ENCODE measurements around the gene TRIM67. TPM values are rescaled to one million over a fixed set of nuclear protein-coding genes. Genes with fewer than 3 reads are reported as not detected.

Gene TRIM67
- total RNA-seq, 1 donor from 2014 or later = not detected

- DNase-seq = no peak
- TF ChIP-seq CTCF (IDR thresholded peaks at IDR 0.05) = no peak
- H3K4me1 ChIP-seq = no peaks in the 10 kb centered on the region
- no peaks in the 10 kb centered on the region for H3K36me3 ChIP-seq
- H3K27ac ChIP-seq = no peak overlapping the region
- ATAC-seq = peak in 1 of 2 donors; percentile 7
- no peaks in the 10 kb centered on the region for H3K9me3 ChIP-seq
- intact Hi-C loops (cut with DNase I) = no loop called here
- H3K27me3 ChIP-seq (ENCODE audit: low read depth) = no peaks in the 10 kb centered on the region
- H3K4me3 ChIP-seq = no peak overlapping the region
Observed at GRCh38 chr1:231172411-231172810, 10.6 kb downstream of the TRIM67 start.

DNA sequence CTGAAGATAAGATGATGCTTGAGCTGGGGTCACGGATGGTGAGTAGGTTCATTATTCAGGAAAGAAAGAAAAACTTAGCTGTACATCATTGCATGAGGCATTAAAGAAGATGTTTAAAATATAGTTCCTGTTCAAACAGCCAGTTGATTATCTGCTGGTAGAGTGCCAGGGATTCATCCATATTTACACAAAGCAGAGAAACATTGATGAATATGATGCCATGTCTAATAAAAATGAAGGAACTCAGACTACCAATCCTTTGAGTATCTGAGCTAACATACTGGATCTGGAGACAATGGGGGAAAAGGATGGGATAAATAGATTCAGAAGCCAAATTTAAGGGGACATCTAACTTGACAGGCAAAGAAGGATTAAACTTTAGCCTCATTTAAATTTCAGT, 14.6 kb downstream of the TRIM67 start:
- TF ChIP-seq CTCF (IDR thresholded peaks at IDR 0.05) = no peak
- Histone ChIP-seq H3K4me1 (no peaks in the 10 kb centered on the region), H3K9me3 (no peaks in the 10 kb centered on the region), H3K36me3 (no peaks in the 10 kb centered on the region), H3K27me3 (ENCODE audit: low read depth) (peaks cover 4% of the 10 kb centered on the region), H3K27ac (no peak overlapping the region), H3K4me3 (no peak overlapping the region)
- DNase-seq (no peak), ATAC-seq (no peak)
- intact Hi-C loops (cut with DNase I) = no loop called here

DNA sequence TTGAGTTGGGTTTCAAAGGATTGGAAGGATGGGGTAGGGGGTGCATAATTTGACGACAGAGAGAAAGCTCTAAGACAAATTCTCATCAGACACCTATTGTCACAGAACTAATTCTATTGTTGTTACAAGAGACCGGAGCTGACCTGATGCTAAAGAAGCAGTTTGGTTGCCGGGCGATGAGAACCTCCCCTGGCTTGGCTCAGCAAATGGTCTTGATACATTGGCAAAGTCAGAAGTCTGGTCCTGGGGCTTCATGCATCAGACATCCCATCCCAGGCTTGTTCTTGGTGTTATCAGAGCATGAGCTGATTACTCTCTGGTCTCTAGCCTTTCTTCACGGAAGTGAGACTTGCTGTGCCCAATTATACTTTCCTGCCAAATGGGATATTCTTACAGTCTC, 15.4 kb downstream of the TRIM67 start:
- Histone ChIP-seq H3K9me3 (no peaks in the 10 kb centered on the region), H3K27me3 (ENCODE audit: low read depth) (peaks cover 4% of the 10 kb centered on the region), H3K4me1 (no peaks in the 10 kb centered on the region), H3K36me3 (no peaks in the 10 kb centered on the region), H3K4me3 (no peak overlapping the region), H3K27ac (no peak overlapping the region)
- no peak for TF ChIP-seq CTCF (IDR thresholded peaks at IDR 0.05)
- DNase-seq (no peak), ATAC-seq (no peak)
- intact Hi-C loops (cut with DNase I) = no loop called here

GRCh38 chr1:231177936-231178335, 16.1 kb downstream of the TRIM67 start:
- no peaks in the 10 kb centered on the region for H3K9me3 ChIP-seq
- H3K36me3 ChIP-seq = no peaks in the 10 kb centered on the region
- no peak for DNase-seq
- intact Hi-C loops (cut with DNase I) = no loop called here
- no peak overlapping the region for H3K4me3 ChIP-seq
- no peak for TF ChIP-seq CTCF (IDR thresholded peaks at IDR 0.05)
- H3K4me1 ChIP-seq = no peaks in the 10 kb centered on the region
- no peak for ATAC-seq
- H3K27ac ChIP-seq = no peak overlapping the region
- peaks cover 4% of the 10 kb centered on the region for H3K27me3 ChIP-seq (ENCODE audit: low read depth)

DNA sequence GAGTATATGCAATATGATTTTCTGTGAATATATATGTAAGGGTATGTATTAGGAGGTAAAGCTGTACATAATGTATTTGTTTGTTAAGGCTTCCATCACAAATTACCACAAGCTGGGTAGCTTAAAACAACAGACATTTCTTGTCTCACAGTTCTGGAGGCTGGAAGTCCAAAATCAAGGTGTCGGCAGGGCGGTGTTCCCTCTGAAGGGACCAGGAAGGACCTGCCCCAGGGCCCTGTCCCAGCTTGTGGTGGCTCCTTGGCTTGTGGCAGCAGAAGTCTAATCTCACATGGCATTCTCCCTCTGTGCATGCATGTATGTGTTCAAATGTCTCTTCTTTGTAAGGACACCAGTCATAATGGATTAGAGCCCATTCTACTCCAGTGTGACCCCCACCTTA, 17.1 kb downstream of the TRIM67 start:
- Histone ChIP-seq H3K36me3 (no peaks in the 10 kb centered on the region), H3K4me3 (no peak overlapping the region), H3K4me1 (no peaks in the 10 kb centered on the region), H3K27me3 (ENCODE audit: low read depth) (peaks cover 4% of the 10 kb centered on the region), H3K27ac (no peak overlapping the region), H3K9me3 (no peaks in the 10 kb centered on the region)
- no peak for TF ChIP-seq CTCF (IDR thresholded peaks at IDR 0.05)
- ATAC-seq (no peak), DNase-seq (no peak)
- intact Hi-C loops (cut with DNase I) = no loop called here

DNA sequence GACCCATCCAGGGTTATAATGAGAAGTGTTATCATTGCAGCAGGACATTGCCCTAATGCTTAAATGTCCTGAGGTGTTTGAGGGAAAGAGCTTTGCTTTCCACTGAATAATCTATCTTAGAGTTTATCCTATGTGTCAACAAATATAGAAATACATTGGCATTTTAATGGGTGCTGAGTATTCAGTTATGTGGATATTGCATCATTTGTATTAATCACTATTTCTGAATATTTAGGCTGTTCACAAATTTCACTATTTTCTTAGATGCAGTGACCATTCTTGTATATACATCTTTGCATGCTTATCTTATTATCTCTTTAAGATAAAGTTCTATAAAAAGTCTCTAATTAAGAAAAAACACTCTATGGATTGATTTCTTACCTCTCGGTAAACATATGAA, 18.2 kb downstream of the TRIM67 start:
- H3K9me3 ChIP-seq = no peaks in the 10 kb centered on the region
- no peak overlapping the region for H3K4me3 ChIP-seq
- no peak for TF ChIP-seq CTCF (IDR thresholded peaks at IDR 0.05)
- no peak for ATAC-seq
- no peak overlapping the region for H3K27ac ChIP-seq
- no peaks in the 10 kb centered on the region for H3K4me1 ChIP-seq
- H3K36me3 ChIP-seq = no peaks in the 10 kb centered on the region
- DNase-seq = no peak
- intact Hi-C loops (cut with DNase I) = no loop called here
- H3K27me3 ChIP-seq (ENCODE audit: low read depth) = peaks cover 4% of the 10 kb centered on the region

Measured in lower lobe of right lung (tissue), 2 donors.